Testis (tissue), 3 donors: ENCODE measurements around the gene TAF6. TPM values are rescaled to one million over a fixed set of nuclear protein-coding genes. Genes with fewer than 3 reads are reported as not detected.
A peak's percentile ranks its signal among the peaks of the same experiment; 100 is the strongest.

ENCODE experiments used
- DNase-seq: peaks from one replicate; pipeline ENCODE4 v3.0.0-alpha.2; 2019
- H3K27ac ChIP-seq, 2 donors: fragments of 200-600 bp; sonication (generic); one replicate each; pipeline ENCODE4 v1.5.1; 2019
- H3K27me3 ChIP-seq: fragments of 200-600 bp; sonication (generic); one replicate; pipeline ENCODE4 v1.5.1; 2019
- H3K36me3 ChIP-seq: fragments of 200-600 bp; sonication (generic); one replicate; pipeline ENCODE4 v1.5.1; 2017; ENCODE audit warnings: low read depth; ENCODE audit errors: missing control alignments
- H3K4me1 ChIP-seq: fragments of 200-600 bp; sonication (generic); one replicate; pipeline ENCODE4 v1.5.1; 2019
- H3K4me3 ChIP-seq, 2 donors: fragments of 200-600 bp; sonication (generic); one replicate each; pipeline ENCODE4 v1.5.1; 2017 to 2019
- H3K9me3 ChIP-seq: fragments of 200-600 bp; sonication (generic); one replicate; pipeline ENCODE4 v1.5.1; 2017
- POLR2A ChIP-seq: fragments of 450-650 bp; IDR thresholded peaks from one replicate; pipeline ENCODE4 v1.6.1; 2017; ENCODE audit warnings: antibody characterized with exemption, mild to moderate bottlenecking, moderate library complexity
- WGBS, 2 donors: methylation state at CpG; one replicate each; pipeline ENCODE4 v1.1.5; 2018; 5-methylcytosine and 5-hydroxymethylcytosine counted together
- intact Hi-C: fragments of 100-400 bp; cut with DNase I; formaldehyde crosslinking; loops from one replicate; pipeline ENCODE4 v1.15.1; 2023; ENCODE audit warnings: low total_unique reads
- polyA plus RNA-seq: library from polyadenylated mRNA; stranded (reverse); fragments of 350-450 nt; fragmentation: Illumina TruSeq; extraction: RNeasy Lipid Tissue Mini Kit (QIAGEN cat#74804); gene quantifications from one replicate; pipeline ENCODE4 v1.2.3, GENCODE V29; 2014; ENCODE audit warnings: low read depth, low replicate concordance; ENCODE audit not compliant: insufficient read depth
- total RNA-seq, 2 donors: library from RNA; depleted of rRNA; stranded (reverse); fragments of >200 nt; gene quantifications; one replicate each; pipeline ENCODE4 v1.2.3, GENCODE V29; 2016
- TF ChIP-seq, protein P1 (sequence below), 3 experiments: fragments of 450-650 bp in 2 of 3; fragments of 200-600 bp in 1 of 3; sonication (generic) in 1 of 3; IDR thresholded peaks; one replicate each; pipeline ENCODE4 v1.5.1; 2016 to 2019; ENCODE audit warnings: antibody characterized with exemption in 3 of 3, mild to moderate bottlenecking in 2 of 3, moderate library complexity in 1 of 3

TAF6 gene
- total and polyA plus RNA-seq, 3 donors from 2014 or later, result 95.4 to 108 (median 99.1) TPM

DNA sequence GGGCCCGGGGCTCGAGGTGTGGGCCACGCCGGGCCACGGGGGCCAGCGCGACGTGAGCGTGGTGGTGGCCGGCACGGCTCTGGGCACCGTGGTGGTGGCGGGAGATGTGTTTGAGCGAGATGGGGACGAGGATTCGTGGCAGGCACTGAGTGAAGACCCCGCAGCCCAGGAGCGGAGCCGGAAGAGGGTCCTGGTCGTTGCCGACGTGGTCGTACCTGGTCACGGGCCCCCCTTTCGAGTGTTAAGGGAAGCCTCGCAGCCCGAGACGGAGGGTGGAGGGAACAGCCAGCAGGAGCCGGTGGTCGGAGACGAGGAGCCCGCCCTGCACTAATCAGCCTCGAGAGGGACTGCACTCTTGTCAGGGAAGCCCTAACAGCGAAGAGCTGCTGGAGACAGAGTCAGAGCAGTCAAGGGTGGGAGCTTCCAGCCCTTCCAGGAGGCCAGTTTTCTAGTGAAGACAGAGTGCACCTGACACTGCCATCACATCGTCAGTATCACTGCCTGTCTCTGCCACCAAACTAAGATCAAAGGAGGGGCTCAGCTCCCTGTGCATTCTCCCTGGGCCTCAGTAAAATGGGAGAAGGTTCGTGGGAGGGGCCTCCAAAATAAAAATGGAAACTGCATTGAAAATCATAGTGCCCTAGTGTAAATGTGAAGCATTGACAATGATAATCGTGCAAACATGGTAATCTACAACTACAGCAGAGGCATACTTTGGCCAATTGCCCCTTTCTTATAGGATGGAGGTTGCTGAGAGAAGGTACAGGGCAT is 8.9 kb upstream of the TAF6 start:
- H3K4me1 ChIP-seq, result peaks cover 17% of the 10 kb centered on the region
- intact Hi-C loops, result loop anchor here (5.0 kb wide), 1 partner anchor 41 kb away; the partner anchor contains the start of gene COPS6
- TF ChIP-seq, protein P1, sequence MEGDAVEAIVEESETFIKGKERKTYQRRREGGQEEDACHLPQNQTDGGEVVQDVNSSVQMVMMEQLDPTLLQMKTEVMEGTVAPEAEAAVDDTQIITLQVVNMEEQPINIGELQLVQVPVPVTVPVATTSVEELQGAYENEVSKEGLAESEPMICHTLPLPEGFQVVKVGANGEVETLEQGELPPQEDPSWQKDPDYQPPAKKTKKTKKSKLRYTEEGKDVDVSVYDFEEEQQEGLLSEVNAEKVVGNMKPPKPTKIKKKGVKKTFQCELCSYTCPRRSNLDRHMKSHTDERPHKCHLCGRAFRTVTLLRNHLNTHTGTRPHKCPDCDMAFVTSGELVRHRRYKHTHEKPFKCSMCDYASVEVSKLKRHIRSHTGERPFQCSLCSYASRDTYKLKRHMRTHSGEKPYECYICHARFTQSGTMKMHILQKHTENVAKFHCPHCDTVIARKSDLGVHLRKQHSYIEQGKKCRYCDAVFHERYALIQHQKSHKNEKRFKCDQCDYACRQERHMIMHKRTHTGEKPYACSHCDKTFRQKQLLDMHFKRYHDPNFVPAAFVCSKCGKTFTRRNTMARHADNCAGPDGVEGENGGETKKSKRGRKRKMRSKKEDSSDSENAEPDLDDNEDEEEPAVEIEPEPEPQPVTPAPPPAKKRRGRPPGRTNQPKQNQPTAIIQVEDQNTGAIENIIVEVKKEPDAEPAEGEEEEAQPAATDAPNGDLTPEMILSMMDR (IDR thresholded peaks at IDR 0.05), result no peak
- TF ChIP-seq POLR2A, result no peak
- H3K4me3 ChIP-seq, result peak overlapping the region; percentile 68 to 75
- peak; percentile 48 for DNase-seq
- peak overlapping the region; percentile 87 to 97 for H3K27ac ChIP-seq
- no peaks in the 10 kb centered on the region for H3K36me3 ChIP-seq
- 2 to 3% methylated on average over 18 to 37 of the region's 37 CpGs for WGBS, 2 donors
- H3K27me3 ChIP-seq, result no peaks in the 10 kb centered on the region
- H3K9me3 ChIP-seq, result no peaks in the 10 kb centered on the region

- WGBS, 2 donors, result 0% methylated on average over 12 to 53 of the region's 85 CpGs
- intact Hi-C loops, result loop anchor here (5.0 kb wide), 1 partner anchor 40 kb away; the partner anchor contains the start of gene COPS6
- Histone ChIP-seq H3K36me3 (no peaks in the 10 kb centered on the region), H3K4me3 (peak within 1 kb of the TSS; percentile 68 to 75), H3K9me3 (no peaks in the 10 kb centered on the region), H3K4me1 (peaks cover 13% of the 10 kb centered on the region), H3K27me3 (no peaks in the 10 kb centered on the region), H3K27ac (peak within 1 kb of the TSS; percentile 87 to 97)
- DNase-seq, result peak; percentile 95
- TF ChIP-seq, protein P1 (IDR thresholded peaks at IDR 0.05), result no peak
- TF ChIP-seq POLR2A, result no peak
Measured at GRCh38 chr7:100126931-100127865, 8.0 kb upstream of the TAF6 start, which contains the start of gene MBLAC1. TSS of gene MBLAC1 (plus strand) at chr7:100126967. CDS start at chr7:100127396, 429 bp downstream.

- no peak for DNase-seq
- Histone ChIP-seq H3K27ac (peak overlapping the region; percentile 87 to 97), H3K9me3 (no peaks in the 10 kb centered on the region), H3K27me3 (no peaks in the 10 kb centered on the region), H3K4me1 (peaks cover 13% of the 10 kb centered on the region), H3K36me3 (no peaks in the 10 kb centered on the region), H3K4me3 (peak overlapping the region; percentile 68 to 75)
- no peak for TF ChIP-seq POLR2A
- TF ChIP-seq, protein P1 (IDR thresholded peaks at IDR 0.05), result no peak
- intact Hi-C loops, result loop anchor here (5.0 kb wide), 1 partner anchor 39 kb away; the partner anchor contains the start of gene COPS6
- 9 to 13% methylated on average over 22 to 29 of the region's 29 CpGs for WGBS, 2 donors
Measured at GRCh38 chr7:100126239-100126930, 7.2 kb upstream of the TAF6 start.
